GM12873 (cell line): ENCODE measurements around the gene NCAPD3.

Source experiments
- TF ChIP-seq, protein P1 (sequence below): IDR thresholded peaks from 2 replicates; pipeline ENCODE4 v1.5.1; 2012; ENCODE audit warnings: low read depth, mild to moderate bottlenecking, moderate library complexity, low read length, control low read depth; ENCODE audit not compliant: insufficient read depth; ENCODE audit errors: missing control alignments

The NCAPD3 gene

GRCh38 chr11:134266841-134267251 lies 43.1 kb upstream of the NCAPD3 start:
- TF ChIP-seq, protein P1, sequence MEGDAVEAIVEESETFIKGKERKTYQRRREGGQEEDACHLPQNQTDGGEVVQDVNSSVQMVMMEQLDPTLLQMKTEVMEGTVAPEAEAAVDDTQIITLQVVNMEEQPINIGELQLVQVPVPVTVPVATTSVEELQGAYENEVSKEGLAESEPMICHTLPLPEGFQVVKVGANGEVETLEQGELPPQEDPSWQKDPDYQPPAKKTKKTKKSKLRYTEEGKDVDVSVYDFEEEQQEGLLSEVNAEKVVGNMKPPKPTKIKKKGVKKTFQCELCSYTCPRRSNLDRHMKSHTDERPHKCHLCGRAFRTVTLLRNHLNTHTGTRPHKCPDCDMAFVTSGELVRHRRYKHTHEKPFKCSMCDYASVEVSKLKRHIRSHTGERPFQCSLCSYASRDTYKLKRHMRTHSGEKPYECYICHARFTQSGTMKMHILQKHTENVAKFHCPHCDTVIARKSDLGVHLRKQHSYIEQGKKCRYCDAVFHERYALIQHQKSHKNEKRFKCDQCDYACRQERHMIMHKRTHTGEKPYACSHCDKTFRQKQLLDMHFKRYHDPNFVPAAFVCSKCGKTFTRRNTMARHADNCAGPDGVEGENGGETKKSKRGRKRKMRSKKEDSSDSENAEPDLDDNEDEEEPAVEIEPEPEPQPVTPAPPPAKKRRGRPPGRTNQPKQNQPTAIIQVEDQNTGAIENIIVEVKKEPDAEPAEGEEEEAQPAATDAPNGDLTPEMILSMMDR, result no peak

DNA sequence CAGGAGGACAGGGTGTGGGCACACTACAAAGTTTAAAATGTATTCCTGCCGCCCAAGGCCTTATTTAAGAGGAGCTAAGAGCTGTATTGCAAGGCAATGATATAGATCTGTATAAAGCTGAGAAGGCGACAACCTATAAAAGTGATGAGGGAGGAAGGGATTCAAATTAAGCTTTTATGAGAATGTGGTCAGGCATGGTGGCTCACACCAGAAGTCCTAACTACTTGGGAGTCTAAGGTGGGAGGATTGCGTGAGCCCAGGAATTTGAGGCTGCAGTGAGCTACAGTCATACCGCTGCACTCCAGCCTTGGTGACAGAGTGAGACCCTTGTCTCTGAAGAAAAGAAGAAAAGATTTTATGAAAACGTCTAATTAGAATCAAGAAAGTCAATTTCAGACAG lies 42.7 kb upstream of the NCAPD3 start:
- TF ChIP-seq, protein P1, result no peak

- TF ChIP-seq, protein P1, result no peak
These were observed 41.4 kb upstream of the NCAPD3 start for GRCh38 chr11:134264966-134265764.

DNA sequence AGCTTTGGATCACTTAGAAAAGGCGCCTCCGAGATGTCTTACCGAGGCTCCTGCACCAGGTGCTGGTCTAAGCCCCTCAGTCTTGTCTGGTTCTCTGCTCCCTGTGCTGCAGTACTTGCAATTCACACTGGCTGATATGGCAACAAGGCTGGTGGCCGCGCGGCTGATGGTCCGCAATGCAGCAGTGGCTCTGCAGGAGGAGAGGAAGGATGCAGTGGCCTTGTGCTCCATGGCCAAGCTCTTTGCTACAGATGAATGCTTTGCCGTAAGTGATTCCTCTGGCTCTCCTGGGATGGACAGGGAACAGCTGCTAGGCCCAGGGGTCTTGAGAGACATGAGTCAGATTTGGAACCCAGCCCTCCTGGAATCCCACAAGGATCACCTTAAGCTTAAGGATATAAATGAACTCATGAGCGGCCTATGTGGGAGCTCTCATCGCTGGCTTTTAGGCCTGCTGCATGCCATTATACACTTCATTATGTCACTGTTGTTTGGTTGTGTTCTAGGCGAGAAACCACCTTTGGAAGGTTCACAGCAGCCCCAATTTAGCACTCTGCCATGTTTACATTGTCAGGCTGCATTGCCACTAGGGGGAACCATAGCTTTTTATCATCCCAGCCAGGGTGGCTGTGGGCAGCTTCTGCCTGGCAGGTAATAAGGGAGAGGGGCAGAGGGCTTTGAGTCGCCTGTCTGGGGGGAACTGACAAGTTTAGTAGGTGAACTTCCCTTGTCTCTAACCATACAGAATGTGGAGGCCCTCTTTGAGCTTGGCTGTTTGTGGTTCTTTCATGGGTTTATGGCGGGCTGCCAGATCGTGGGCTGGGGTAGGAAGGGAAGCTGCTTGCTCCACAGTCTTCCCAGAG lies 38.1 kb upstream of the NCAPD3 start:
- TF ChIP-seq, protein P1, result peak; percentile 71

DNA sequence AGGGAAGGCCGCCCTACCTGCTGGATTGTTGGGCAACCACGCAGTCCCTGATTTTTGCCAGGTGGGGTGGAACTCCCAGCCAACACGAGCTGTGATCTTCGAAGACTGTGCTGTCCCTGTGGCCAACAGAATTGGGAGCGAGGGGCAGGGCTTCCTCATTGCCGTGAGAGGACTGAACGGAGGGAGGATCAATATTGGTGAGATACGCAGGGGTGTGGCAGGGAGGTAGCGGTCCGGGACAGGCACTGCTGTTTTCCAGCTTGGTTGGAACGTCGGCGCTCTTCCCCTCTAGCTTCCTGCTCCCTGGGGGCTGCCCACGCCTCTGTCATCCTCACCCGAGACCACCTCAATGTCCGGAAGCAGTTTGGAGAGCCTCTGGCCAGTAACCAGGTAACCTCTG lies 37.2 kb upstream of the NCAPD3 start:
- TF ChIP-seq, protein P1, result no peak

DNA sequence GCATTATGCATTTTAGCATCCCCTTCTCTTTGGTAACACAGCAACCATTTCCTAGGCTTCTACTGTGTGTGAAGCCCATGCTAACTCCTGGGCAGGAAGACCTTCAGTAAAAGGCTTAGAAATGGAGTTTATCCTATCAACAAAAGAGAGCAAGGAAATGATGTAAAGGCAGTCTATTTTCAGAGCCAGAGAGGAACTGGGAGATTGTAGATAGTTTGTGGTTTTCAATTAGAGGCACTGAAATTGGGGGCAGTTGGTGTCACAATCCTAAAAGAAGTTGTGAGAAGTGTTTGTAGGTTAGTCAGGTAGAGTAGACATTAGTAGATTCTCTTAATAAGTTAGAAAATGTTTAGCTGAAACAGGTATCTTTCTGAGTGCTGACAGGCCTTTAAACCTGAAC lies 36.7 kb upstream of the NCAPD3 start:
- TF ChIP-seq, protein P1, result no peak

- TF ChIP-seq, protein P1, result no peak
These were observed 34.8 kb upstream of the NCAPD3 start for GRCh38 chr11:134258577-134258976.
